SK-N-SH (cell line): ENCODE measurements around the gene POLR2C. TPM values are rescaled to one million over a fixed set of nuclear protein-coding genes. Genes with fewer than 3 reads are reported as not detected.

ENCODE experiments used
- CTCF ChIA-PET: fragments of 300-600, 350-600 bp; formaldehyde crosslinking; extraction: SDS; loops from one replicate; lab custom pipeline; 2021; lab: Yijun Ruan, JAX
- POLR2A ChIA-PET: fragments of 350-600 bp; sonication (Branson Sonifier 250); formaldehyde crosslinking; extraction: SDS; loops from one replicate; lab custom pipeline; 2020; ENCODE audit warnings: antibody characterized with exemption, inconsistent platforms; lab: Yijun Ruan, JAX
- DNase-seq: peaks from one replicate; pipeline ENCODE4 v3.0.0; 2012
- H2AFZ ChIP-seq: fragments of 200-600 bp; sonication (generic); 2 replicates; pipeline ENCODE4 v1.8.1; 2016; ENCODE audit warnings: antibody characterized with exemption, mild to moderate bottlenecking, low read depth
- H3F3A ChIP-seq: fragments of 200-600 bp; sonication (generic); replicated peaks from 2 replicates; pipeline ENCODE3; 2016; ENCODE audit warnings: antibody characterized with exemption, mild to moderate bottlenecking; ENCODE audit not compliant: insufficient read depth
- H3K27ac ChIP-seq, 2 experiments: fragments of 200-500 bp in 1 of 2; fragments of 200-600 bp in 1 of 2; sonication (Bioruptor generic) in 1 of 2; sonication (generic), shearing (Covaris generic) in 1 of 2; 2 replicates each; pipeline versions ENCODE4 v1.5.1 to v1.6.1; 2014 to 2016; ENCODE audit warnings: low read depth in 2 of 2, inconsistent platforms in 1 of 2, low read length in 1 of 2, mild to moderate bottlenecking in 1 of 2, mixed read lengths in 1 of 2
- H3K27me3 ChIP-seq: fragments of 200-600 bp; sonication (generic), shearing (Covaris generic); 2 replicates; pipeline ENCODE4 v1.6.1; 2016; ENCODE audit warnings: mixed run types; ENCODE audit not compliant: insufficient read depth
- H3K36me3 ChIP-seq, 2 experiments: fragments of 200-500 bp in 1 of 2; fragments of 200-600 bp in 1 of 2; sonication (Bioruptor generic) in 1 of 2; sonication (generic) in 1 of 2; replicated peaks in 1 of 2; 2 replicates each; pipeline versions ENCODE3 to v1.5.1; 2014 to 2016; ENCODE audit warnings: low read length in 1 of 2, mild to moderate bottlenecking in 1 of 2; ENCODE audit not compliant: insufficient read depth in 2 of 2, control insufficient read depth in 1 of 2
- H3K4me1 ChIP-seq, 2 experiments: fragments of 200-500 bp in 1 of 2; fragments of 200-600 bp in 1 of 2; sonication (Bioruptor generic) in 1 of 2; sonication (generic), shearing (Covaris generic) in 1 of 2; 2 replicates each; pipeline versions ENCODE4 v1.5.1 to v1.6.1; 2014 to 2016; ENCODE audit warnings: low read depth in 1 of 2, low read length in 1 of 2, mixed run types in 1 of 2; ENCODE audit not compliant: insufficient read depth in 2 of 2, control insufficient read depth in 1 of 2
- H3K4me2 ChIP-seq: fragments of 200-600 bp; sonication (generic), shearing (Covaris generic); 2 replicates; pipeline ENCODE4 v1.6.1; 2017; ENCODE audit warnings: mixed run types
- H3K4me3 ChIP-seq, 2 experiments: fragments of 200-500 bp in 1 of 2; fragments of 200-600 bp in 1 of 2; sonication (Bioruptor generic) in 1 of 2; sonication (generic), shearing (Covaris generic) in 1 of 2; 2 replicates each; pipeline versions ENCODE4 v1.5.1 to v1.8.1; 2014 to 2016; ENCODE audit warnings: low read depth in 2 of 2, inconsistent platforms in 1 of 2, low read length in 1 of 2, mild to moderate bottlenecking in 1 of 2, mixed read lengths in 1 of 2, moderate library complexity in 1 of 2
- H3K79me2 ChIP-seq: fragments of 200-600 bp; sonication (generic); 2 replicates; pipeline ENCODE4 v1.8.1; 2017; ENCODE audit warnings: mild to moderate bottlenecking; ENCODE audit not compliant: insufficient read depth
- H3K9ac ChIP-seq: fragments of 200-600 bp; sonication (generic); 2 replicates; pipeline ENCODE4 v1.6.1; 2017; ENCODE audit warnings: mixed run types
- H3K9me2 ChIP-seq: fragments of 200-600 bp; sonication (generic); 2 replicates; pipeline ENCODE4 v1.6.1; 2017; ENCODE audit warnings: mixed run types
- H3K9me3 ChIP-seq: fragments of 200-600 bp; sonication (generic); 2 replicates; pipeline ENCODE4 v1.6.1; 2017; ENCODE audit warnings: mixed run types, mild to moderate bottlenecking, moderate library complexity
- H4K20me1 ChIP-seq: fragments of 200-600 bp; sonication (generic); 2 replicates; pipeline ENCODE4 v1.6.1; 2017; ENCODE audit warnings: mild to moderate bottlenecking, mixed run types; ENCODE audit not compliant: insufficient read depth
- CHD2 ChIP-seq: fragments of 150-350 bp; IDR thresholded peaks from 2 replicates; pipeline ENCODE4 v1.6.1; 2018; ENCODE audit warnings: low read length; ENCODE audit not compliant: partially characterized antibody
- GABPA ChIP-seq: IDR thresholded peaks from 2 replicates; pipeline ENCODE4 v1.4.0; 2012; ENCODE audit warnings: low read depth, mild to moderate bottlenecking
- MXI1 ChIP-seq: IDR thresholded peaks from 2 replicates; pipeline ENCODE4 v1.6.1; 2012; ENCODE audit warnings: mild to moderate bottlenecking, low read depth, low read length, improper control_type of control experiment
- ZBTB33 ChIP-seq: IDR thresholded peaks from 2 replicates; pipeline ENCODE4 v1.4.0; 2012; ENCODE audit warnings: low read depth, borderline replicate concordance
- WGBS: methylation state at CpG from one replicate; pipeline ENCODE4 v1.1.6; 2017; ENCODE audit warnings: low lambda C conversion rate; 5-methylcytosine and 5-hydroxymethylcytosine counted together
- polyA plus RNA-seq, 3 experiments: library from polyadenylated mRNA; depleted of rRNA; stranded (reverse); fragments of >200 nt; gene quantifications; 2 replicates each; pipeline ENCODE4 v1.2.3, GENCODE V29; 2012

The POLR2C gene
- polyA plus RNA-seq, 1 of the 3 experiments (the other 2 are of a cell fraction) = 160 TPM

- no peak for TF ChIP-seq GABPA
- no peak for TF ChIP-seq MXI1
- TF ChIP-seq CHD2 = no peak
- TF ChIP-seq ZBTB33 = no peak
- H3K79me2 ChIP-seq = no peaks in the 10 kb centered on the region
- ChIA-PET POLR2A (interaction anchor here (0.8 kb wide), 1 partner anchor 95 kb away, joined by 3 read pairs; no protein-coding TSS in a partner anchor), CTCF (interaction anchor here (0.7 to 17.3 kb wide), 5 partner anchors 14 to 123 kb away, joined by 3 to 544 read pairs (median 7); no protein-coding TSS in a partner anchor)
- H3K9me2 ChIP-seq = no peaks in the 10 kb centered on the region
- H3K4me1 ChIP-seq = peaks cover 0 to under 1% of the 10 kb centered on the region in 2 experiments; a peak in 1 of 4 replicates
- DNase-seq = no peak
- peaks cover 12 to 16% of the 10 kb centered on the region in 2 experiments for H3K36me3 ChIP-seq
- H2AFZ ChIP-seq = no peak overlapping the region
- no peak overlapping the region for H3K9ac ChIP-seq
- no peak overlapping the region for H3K4me3 ChIP-seq
- 96% methylated on average over 3 of the region's 3 CpGs for WGBS
- H3K27ac ChIP-seq = no peak overlapping the region
- H4K20me1 ChIP-seq = no peaks in the 10 kb centered on the region
- H3K27me3 ChIP-seq = no peaks in the 10 kb centered on the region
- H3F3A ChIP-seq = peaks cover 3% of the 10 kb centered on the region
- H3K4me2 ChIP-seq = no peak overlapping the region
- no peaks in the 10 kb centered on the region for H3K9me3 ChIP-seq
These were observed 37.9 kb upstream of the POLR2C start for GRCh38 chr16:57424583-57424982.

- CTCF ChIA-PET = interaction anchor here (0.7 to 11.7 kb wide), 6 partner anchors 8 to 126 kb away, joined by 3 to 426 read pairs (median 4); partner anchors contain the start of gene POLR2C
These were observed 36.1 kb upstream of the POLR2C start for GRCh38 chr16:57426356-57426755.

More at GRCh38 chr16:57426356-57426755, 36.1 kb upstream of the POLR2C start:
- no peaks in the 10 kb centered on the region for H3K9me2 ChIP-seq
- WGBS = 76% methylated on average over 3 of the region's 7 CpGs
- no peak overlapping the region for H3K27ac ChIP-seq
- no peak overlapping the region for H3K9ac ChIP-seq
- no peaks in the 10 kb centered on the region for H3K79me2 ChIP-seq
- H3K4me2 ChIP-seq = no peak overlapping the region
- no peaks in the 10 kb centered on the region for H3K4me1 ChIP-seq
- peaks cover 3% of the 10 kb centered on the region for H3F3A ChIP-seq
- no peak overlapping the region for H2AFZ ChIP-seq
- no peak for TF ChIP-seq GABPA
- no peak for TF ChIP-seq ZBTB33
- TF ChIP-seq MXI1 = no peak
- H3K4me3 ChIP-seq = no peak overlapping the region
- peaks cover 19 to 30% of the 10 kb centered on the region in 2 experiments for H3K36me3 ChIP-seq
- no peaks in the 10 kb centered on the region for H4K20me1 ChIP-seq
- H3K27me3 ChIP-seq = no peaks in the 10 kb centered on the region
- POLR2A ChIA-PET = interaction anchor here (0.9 kb wide), 1 partner anchor 107 kb away, joined by 3 read pairs; no protein-coding TSS in a partner anchor
- DNase-seq = no peak
- H3K9me3 ChIP-seq = no peaks in the 10 kb centered on the region
